Tibial nerve (tissue), 4 donors: ENCODE data around the gene RHEX.

Experiments used
- EP300 ChIP-seq, 2 donors: sonication (generic); formaldehyde crosslinking; IDR thresholded peaks; one replicate each; pipeline ENCODE4 v1.6.1; 2017; ENCODE audit warnings: antibody characterized with exemption in 2 of 2, mild to moderate bottlenecking in 1 of 2
- TF ChIP-seq, protein P1 (sequence below), 5 experiments: fragments of 200-600 bp in 3 of 5; fragments of 450-650 bp in 2 of 5; sonication (generic) in 3 of 5; IDR thresholded peaks; one replicate each; pipeline ENCODE4 v1.5.1; 2016 to 2019; ENCODE audit warnings: antibody characterized with exemption in 5 of 5, mild to moderate bottlenecking in 3 of 5, moderate library complexity in 2 of 5

DNA sequence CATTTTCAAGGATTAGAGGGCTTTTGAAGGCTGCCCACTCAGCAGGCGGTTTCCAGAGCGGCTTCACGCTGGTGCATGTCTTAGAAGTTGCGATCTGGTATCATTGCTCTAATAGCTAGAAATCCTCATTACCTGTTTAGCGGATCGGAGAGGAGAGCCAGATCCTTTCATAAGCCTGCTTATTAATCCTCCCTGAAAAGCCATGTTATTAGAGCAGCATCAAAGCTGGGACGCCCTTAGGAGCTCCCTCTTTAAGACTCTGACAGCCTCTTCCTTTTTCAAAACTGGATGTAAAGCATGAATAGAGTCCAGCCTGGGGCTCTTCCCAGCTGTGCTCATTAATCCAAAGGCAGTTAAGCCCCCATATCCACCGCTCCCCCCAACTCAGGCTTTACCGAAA lies 15.4 kb upstream of the RHEX start:
- TF ChIP-seq, protein P1, sequence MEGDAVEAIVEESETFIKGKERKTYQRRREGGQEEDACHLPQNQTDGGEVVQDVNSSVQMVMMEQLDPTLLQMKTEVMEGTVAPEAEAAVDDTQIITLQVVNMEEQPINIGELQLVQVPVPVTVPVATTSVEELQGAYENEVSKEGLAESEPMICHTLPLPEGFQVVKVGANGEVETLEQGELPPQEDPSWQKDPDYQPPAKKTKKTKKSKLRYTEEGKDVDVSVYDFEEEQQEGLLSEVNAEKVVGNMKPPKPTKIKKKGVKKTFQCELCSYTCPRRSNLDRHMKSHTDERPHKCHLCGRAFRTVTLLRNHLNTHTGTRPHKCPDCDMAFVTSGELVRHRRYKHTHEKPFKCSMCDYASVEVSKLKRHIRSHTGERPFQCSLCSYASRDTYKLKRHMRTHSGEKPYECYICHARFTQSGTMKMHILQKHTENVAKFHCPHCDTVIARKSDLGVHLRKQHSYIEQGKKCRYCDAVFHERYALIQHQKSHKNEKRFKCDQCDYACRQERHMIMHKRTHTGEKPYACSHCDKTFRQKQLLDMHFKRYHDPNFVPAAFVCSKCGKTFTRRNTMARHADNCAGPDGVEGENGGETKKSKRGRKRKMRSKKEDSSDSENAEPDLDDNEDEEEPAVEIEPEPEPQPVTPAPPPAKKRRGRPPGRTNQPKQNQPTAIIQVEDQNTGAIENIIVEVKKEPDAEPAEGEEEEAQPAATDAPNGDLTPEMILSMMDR (IDR thresholded peaks at IDR 0.05) = no peak
- no peak for TF ChIP-seq EP300 (IDR thresholded peaks at IDR 0.05)
